Left lobe of liver (tissue), 2 donors: Measurements from ENCODE around the gene IGF1R. TPM values are rescaled to one million over a fixed set of nuclear protein-coding genes. Genes with fewer than 3 reads are reported as not detected.

Experiments used
- ATAC-seq: fragments of 200-7000 bp; cut with Tn5 transposase; one replicate; pipeline ENCODE4 v1.9.1; 2020; ENCODE audit warnings: mild to moderate bottlenecking, moderate library complexity
- DNase-seq: peaks from one replicate; pipeline ENCODE4 v3.0.0-alpha.2; 2020; ENCODE audit warnings: low spot score
- total RNA-seq: library from RNA; stranded (reverse); gene quantifications from one replicate; pipeline ENCODE4 v1.2.1, GENCODE V29; 2021
- donor health status: DM: no; HTN: no; CAD: no; lungs with moderate emphysema.
- donor health status: DM: no; HTN: yes; CAD: no.

IGF1R gene
- total RNA-seq, 1 donor from 2014 or later = 3.3 TPM

GRCh38 chr15:98787936-98788757 lies 139.8 kb downstream of the IGF1R start:
- peak; percentile 26 for ATAC-seq
- DNase-seq = no peak

DNA sequence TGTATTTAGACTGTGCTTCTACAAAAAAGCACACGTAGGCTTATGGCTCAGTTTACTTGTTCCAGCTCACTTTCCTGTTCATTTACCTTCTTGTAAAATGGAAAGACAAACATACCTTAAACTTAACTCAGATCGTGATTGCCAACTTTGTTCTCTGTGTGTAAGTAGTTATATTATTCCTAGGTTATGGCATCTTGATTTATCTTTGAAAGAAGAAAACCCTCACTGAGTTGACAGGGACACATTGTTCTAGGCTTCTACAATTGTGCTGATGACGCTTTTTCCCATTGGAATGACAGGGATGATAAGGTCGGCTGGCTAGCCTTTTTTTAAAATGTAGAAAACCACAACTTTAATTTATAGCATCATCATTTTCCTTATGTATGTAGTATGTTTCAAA lies 140.7 kb downstream of the IGF1R start:
- DNase-seq (no peak), ATAC-seq (no peak)

GRCh38 chr15:98790270-98790669 lies 141.9 kb downstream of the IGF1R start:
- no peak for DNase-seq
- no peak for ATAC-seq

- no peak for DNase-seq
- no peak for ATAC-seq
Measured at GRCh38 chr15:98791046-98791701, 142.8 kb downstream of the IGF1R start.

DNA sequence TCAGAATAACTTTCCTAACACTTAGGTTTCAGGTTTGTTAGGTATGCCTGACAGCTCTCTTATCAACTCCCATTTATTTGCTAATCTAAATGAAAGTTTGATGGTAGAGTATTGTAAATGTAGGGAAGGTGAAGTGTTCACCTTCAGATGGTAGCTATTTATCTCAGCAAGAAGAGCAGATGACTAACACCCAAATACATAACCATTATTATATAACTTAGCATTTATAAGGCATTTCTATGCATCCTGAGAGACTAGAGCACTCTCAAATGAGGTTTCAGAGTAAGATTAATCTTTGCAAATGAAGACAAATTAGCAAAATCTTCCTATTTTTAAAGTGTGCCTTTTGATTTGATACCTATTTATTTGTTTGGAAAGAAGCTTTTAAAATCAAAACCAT lies 143.8 kb downstream of the IGF1R start:
- DNase-seq = no peak
- ATAC-seq = no peak

DNA sequence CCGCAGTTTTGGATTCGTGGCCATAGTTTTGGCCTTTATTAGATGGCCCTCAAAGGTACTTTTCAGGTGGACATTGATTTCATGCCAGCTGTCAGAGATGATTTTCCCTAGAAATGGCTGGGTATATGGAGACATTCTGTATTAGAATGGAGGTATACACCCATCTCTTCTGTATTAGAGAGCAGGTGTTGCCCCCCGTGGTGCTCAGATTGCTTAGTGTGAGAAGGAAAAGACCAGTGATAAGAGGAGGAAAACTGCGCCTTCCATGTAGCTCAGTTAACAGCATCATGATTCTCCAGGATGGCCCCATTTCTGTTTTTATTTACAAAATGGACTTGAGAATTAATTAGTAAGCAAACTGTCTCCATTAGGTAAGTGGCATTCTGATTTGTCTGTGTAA lies 145.9 kb downstream of the IGF1R start:
- no peak for ATAC-seq

GRCh38 chr15:98794748-98795147 lies 146.4 kb downstream of the IGF1R start:
- DNase-seq (no peak), ATAC-seq (peak; percentile 41)

More for the DNA sequence above, 145.9 kb downstream of the IGF1R start:
- no peak for DNase-seq

DNA sequence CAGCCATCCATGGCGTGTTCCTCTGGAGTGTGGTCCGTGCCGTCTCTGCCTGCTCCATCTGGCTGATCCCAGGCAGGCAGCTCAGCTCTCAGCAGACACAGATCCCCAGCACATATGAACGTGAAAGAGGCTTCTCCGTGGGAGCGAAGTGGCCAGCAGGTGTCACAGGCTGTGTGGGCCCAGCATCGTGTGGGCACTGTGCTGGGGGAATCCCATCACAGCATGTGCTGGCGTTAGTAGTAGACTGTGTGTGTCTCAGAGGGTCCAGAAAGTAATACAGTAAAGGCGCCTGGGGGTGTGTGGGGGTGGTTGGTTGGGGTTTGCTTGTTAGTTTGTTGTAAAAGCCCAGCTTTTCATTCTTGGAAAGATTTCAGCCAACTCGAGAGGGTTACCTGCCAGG lies 147.6 kb downstream of the IGF1R start:
- no peak for ATAC-seq

GRCh38 chr15:98796685-98797357 lies 148.5 kb downstream of the IGF1R start:
- ATAC-seq (no peak), DNase-seq (no peak)

More for the DNA sequence above, 147.6 kb downstream of the IGF1R start:
- no peak for DNase-seq

DNA sequence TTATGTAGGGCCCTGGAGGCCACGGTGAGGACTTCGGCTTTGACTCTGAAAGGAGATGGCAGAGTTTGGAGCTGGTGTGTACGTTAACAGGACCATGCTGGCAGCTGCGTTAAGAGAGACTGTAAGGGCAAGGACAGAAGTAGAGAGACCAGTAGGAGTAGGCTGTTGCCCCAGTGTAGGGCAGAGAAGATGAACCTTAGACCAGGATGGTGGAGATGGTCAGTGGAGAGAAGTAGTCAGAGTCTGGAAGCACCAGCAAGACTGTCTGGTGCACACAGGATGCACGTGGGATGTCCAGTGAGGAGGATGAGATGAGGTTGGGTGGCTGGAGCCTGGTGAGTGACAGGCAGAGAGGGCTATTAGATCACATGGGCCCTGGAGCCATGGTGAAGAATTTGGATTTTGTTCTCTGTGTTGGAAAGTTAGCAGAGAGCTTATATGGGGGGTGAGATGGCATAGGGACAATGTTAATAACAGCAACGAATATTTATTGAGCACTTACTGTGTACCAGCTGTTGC lies 150.1 kb downstream of the IGF1R start:
- DNase-seq (no peak), ATAC-seq (no peak)

DNA sequence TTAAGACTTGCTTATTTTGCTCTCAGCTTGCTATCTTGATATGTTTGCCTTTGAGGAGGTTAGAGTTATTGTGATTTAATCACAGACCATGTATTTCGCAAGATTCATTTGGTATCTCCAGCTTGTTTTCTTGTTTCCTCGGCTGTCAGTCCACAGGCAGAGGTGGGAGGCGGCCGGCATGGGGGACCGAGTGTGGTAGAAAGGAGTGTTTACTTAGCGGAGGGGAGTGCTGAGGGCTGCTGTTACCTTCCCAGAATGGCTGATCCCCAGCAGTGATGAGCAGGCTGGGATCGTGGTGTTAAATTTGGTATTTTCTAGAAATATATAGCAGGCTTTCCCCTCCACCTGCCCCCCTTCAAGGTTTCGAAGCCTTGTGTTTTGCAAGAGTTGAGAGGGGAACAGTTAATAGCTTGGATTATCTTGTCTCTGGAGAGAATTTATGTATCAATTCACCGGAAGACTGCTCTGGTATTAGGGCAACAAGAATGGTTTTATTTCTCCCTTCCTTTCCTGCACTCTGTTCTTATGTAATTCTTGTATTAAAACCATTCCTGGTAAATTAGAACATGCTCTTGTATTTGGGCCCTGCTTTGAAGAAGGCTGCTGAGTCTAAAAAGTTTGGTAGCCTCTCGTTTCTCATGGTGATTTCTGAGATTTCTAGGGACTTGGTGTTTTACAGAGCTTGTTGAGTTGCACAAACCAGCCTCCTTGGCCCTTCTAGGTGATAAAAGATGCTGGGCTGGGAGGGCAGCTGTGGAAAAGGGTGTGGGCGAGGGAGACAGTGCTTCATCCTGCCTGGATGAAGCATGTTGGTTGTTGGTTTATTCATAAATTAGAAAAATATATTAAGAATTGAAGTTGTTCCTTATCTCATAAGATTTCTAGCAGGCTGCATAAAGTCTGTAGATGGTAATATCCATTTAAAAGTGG lies 151.4 kb downstream of the IGF1R start:
- ATAC-seq = no peak
- no peak for DNase-seq

- peak; percentile 59 for ATAC-seq
- DNase-seq = no peak
Measured at GRCh38 chr15:98800437-98801233, 152.3 kb downstream of the IGF1R start.

- DNase-seq (no peak), ATAC-seq (no peak)
Measured at GRCh38 chr15:98801234-98801561, 152.9 kb downstream of the IGF1R start.

- no peak for DNase-seq
- ATAC-seq = no peak
Measured at GRCh38 chr15:98802187-98802586, 153.8 kb downstream of the IGF1R start.

DNA sequence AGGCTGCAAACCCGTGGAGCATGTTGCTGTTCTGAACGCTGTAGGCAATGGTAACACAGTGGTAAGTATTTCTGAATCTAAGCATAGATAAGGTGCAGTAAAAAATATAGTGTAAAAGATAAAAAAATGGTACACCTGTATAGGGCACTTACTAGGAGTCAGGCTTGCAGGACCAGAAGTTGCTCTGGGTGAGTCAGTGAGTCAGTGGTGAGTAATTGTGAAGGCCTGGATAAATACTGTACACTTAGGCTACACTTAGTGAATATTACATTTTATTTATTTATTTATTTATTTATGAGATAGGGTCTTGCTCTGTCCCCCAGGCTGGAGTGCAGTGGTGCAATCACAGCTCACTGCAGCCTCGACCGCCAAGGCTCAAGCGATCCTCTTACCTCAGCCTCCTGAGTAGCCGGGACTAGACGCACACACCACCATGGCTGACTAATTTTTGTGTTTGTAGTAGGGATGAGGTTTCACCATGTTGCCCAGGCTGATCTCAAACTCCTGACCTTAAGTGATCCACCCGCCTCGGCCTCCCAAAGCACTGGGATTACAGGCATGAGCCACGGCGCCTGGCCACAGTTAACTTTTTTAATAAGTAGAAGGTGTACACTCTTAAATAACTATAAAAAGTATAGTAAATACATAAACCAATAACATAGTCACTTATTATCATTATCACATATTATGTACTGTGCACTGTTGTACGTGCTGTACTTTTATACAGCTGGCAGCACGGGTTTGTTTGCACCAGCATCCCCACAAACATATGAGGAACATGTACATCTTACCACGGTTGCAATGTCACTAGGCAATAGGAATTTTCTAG lies 155.1 kb downstream of the IGF1R start:
- DNase-seq (no peak), ATAC-seq (no peak)

DNA sequence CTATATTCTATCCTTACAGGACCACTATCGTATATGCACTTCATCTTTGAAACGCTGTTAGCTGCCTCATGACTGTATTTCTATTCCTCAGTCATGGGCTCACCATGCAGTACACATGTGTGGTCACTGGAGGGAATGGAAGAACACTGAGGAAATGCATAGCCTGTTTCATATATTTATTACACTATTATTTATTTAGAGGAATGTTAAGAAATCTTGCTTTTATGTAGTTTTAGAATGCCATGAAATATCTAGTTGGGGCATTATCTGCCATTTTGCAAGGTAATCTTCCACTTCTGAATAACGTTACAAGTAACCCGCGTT lies 155.7 kb downstream of the IGF1R start:
- DNase-seq (no peak), ATAC-seq (no peak)

DNA sequence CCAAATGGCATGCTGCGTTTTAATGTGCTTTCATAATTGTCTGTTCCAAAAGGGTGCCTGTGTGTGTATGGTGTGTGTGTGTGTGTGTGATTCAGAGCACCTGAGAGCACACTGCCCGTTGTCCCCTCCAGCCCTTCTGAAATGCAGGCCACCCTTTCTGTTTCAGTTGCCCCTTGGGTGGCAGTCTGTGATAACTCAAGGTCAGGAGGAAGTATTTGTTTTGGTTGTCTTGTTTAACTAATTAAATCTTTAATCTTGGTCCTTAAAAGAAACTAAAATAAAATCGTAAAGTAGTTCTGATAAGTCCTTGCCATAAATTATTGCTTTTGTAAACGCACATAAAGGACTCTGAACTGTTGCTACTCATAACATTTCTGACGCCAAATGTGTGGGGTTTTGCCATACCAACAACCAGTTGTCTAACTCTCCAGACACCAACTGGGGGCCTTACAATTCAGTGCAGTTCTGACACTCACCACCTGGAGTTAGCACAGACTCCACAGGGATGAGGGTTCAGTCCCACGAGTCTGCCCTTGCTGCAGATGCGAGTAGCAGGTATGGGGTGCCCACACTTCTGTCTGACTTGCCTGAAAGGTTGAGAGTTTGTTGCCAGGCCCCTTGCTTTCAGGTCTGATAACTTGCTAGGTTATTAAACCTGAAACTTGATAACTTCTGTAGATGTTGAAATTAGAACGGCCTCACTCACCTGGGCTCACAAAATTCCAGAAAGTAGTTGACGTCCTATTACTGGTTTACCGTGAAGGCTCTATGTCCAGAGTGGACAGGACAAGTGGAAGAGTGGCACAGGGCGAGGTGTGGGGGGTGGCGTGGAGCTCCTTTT lies 157.3 kb downstream of the IGF1R start:
- DNase-seq (no peak), ATAC-seq (no peak)

DNA sequence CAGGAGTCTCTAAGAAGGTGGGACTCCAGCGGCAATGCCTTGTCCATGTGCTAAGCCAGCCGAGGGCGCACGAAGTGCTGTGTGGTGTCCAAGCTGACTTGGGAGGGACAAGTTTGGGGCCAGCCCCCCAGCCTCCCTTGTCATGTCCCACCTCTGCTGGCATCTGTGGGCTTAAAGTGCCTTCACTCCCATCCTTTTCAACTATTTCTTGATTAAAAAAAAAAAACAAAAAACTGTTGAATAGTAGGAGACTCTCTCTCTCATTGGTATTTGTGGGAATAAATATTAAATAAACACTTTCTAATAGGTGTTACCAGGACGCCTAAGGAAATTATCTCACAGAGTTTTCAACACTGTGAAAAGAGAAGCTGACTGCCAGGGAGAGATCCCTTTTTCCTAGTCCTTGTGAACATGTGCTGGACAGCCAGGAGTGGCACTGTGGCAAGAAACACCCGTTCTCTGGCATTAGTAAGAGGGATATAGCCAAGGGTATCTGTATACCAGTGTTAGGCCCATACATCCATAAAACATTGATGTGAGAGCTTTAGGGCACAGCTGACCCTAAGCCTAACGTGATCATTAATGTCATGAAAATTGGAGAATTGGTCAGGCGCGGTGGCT lies 158.0 kb downstream of the IGF1R start:
- ATAC-seq (no peak), DNase-seq (no peak)
